HG03442 (cell line): ENCODE results near the gene MAP2K4.
"Not testable (repeated sequence)": the region's sequence is repeated elsewhere in the genome, so short reads cannot be mapped to it uniquely, and the experiment has no call there.

Experiments
- ATAC-seq: cut with Tn5 transposase; IDR thresholded peaks from one replicate; pipeline ENCODE4 v1.9.1; 2021; ENCODE audit warnings: mild to moderate bottlenecking, moderate library complexity; ENCODE audit not compliant: unreplicated experiment

The MAP2K4 gene

GRCh38 chr17:12136243-12136642 is 115.6 kb downstream of the MAP2K4 start:
- no peak for ATAC-seq

DNA sequence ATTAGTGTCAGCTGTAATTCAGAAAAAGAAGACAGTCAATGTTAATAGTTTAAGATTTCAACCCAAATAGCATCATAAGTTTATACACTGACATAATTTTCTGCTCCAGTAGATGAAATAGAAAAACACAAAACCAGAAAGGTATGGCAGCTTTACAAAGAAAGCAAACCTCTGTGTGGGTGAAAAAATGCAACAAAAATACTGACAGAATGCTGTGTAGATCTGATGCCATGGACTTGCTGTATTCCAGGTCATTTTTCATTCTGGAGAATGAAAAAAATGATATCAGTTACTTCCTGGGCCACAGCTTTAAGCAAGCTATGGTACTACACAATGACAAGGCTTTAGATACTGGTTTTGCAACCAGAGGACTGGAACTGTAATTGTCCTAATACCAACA is 116.0 kb downstream of the MAP2K4 start:
- ATAC-seq, result no peak

GRCh38 chr17:12137859-12138258 is 117.2 kb downstream of the MAP2K4 start:
- ATAC-seq, result no peak

GRCh38 chr17:12140685-12141084 is 120.0 kb downstream of the MAP2K4 start:
- no peak for ATAC-seq

- not testable (repeated sequence) for ATAC-seq
These were observed 141.5 kb downstream of the MAP2K4 start for GRCh38 chr17:12162187-12162586.

- ATAC-seq, result no peak
These were observed 143.4 kb downstream of the MAP2K4 start for GRCh38 chr17:12164085-12164484.

DNA sequence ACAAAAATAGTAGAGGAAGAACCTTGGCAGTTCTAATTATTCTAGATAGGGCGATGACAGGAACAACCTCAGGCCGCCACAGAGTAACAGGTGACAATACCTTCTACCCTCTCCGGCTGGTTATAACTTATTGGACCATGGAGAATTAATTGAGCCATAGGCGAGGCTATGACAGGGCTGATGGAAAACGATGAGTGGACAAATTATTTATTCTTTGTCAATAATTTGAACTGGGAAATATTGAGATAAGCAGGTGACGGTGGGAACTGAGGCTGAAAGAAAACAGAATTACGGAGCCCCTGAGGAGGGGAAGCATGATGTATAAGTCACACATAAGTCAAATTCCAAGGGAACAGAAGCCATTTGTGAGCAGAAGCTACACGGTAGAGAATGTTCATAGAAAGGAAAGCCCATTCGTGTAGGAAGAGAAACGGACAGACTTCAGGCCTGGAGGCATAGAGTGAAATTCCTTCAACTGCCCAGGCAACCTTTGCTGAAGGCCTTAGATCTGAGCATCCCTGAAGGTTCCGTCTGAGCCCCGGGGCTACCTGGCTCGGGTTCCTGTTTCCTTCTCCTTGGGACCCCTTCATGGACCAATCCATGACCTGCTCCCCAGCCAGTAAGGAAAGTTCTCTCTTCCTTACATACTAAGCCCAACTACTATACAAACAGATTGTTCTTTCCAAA is 158.1 kb downstream of the MAP2K4 start:
- no peak for ATAC-seq

- ATAC-seq, result no peak
These were observed 160.1 kb downstream of the MAP2K4 start for GRCh38 chr17:12180644-12181261.

DNA sequence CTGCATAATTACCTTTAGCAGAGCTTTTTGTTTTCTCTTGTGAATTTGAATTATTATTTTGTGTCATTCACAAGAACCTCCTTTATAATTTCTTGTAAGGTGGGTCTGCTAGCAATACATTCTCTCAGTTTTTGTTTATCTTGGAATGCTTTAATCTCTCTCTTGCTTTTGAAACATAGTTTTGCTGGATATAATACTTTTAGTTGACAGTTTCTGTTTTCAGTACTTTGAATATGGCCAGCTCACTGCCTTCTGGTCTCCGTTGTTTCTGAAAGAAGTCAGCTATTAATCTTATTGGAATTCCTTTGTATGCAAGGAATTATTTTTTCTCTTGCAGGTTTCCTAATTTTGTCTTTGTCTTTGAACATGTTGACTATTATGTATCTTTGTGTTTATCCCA is 167.0 kb downstream of the MAP2K4 start:
- ATAC-seq, result no peak

GRCh38 chr17:12193144-12193735 is 172.6 kb downstream of the MAP2K4 start:
- no peak for ATAC-seq
